B cell (primary cell): ENCODE data around the gene ANTXR1. TPM values are rescaled to one million over a fixed set of nuclear protein-coding genes. Genes with fewer than 3 reads are reported as not detected.

ENCODE experiments used
- ATAC-seq: fragments of 200-7000 bp; cut with Tn5 transposase; one replicate; pipeline ENCODE4 v1.10.0; 2021; ENCODE audit warnings: low read depth, mild to moderate bottlenecking, moderate number of reproducible peaks, moderate library complexity
- CTCF ChIA-PET: fragments of 350-600 bp; sonication (Branson Sonifier 250); formaldehyde crosslinking; loops from one replicate; lab custom pipeline; 2021; ENCODE audit warnings: antibody characterized with exemption, inconsistent platforms; lab: Charles Lee
- POLR2A ChIA-PET: fragments of 350-600 bp; sonication (Branson Sonifier 250); formaldehyde crosslinking; loops from one replicate; lab custom pipeline; 2021; ENCODE audit warnings: antibody characterized with exemption; lab: Charles Lee
- DNase-seq: peaks from one replicate; pipeline ENCODE4 v3.0.0; 2013
- H2AFZ ChIP-seq: 2 replicates; pipeline ENCODE4 v1.6.1; 2012; ENCODE audit warnings: mild to moderate bottlenecking, low read depth, low read length; ENCODE audit not compliant: insufficient read depth, poor library complexity, severe bottlenecking
- H3K27ac ChIP-seq, 2 donors: 1 replicate in 1 of 2; 2 replicates in 1 of 2; pipeline ENCODE4 v1.5.1; 2012 to 2013; ENCODE audit warnings: low read length in 2 of 2, mild to moderate bottlenecking in 2 of 2, moderate library complexity in 1 of 2
- H3K27me3 ChIP-seq, 4 experiments: fragments of 200-600 bp in 1 of 4; sonication (generic) in 1 of 4; replicated peaks in 1 of 4; 1 replicate in 2 of 4; 2 replicates in 2 of 4; pipeline versions ENCODE4 v1.6.1 to v1.7.0; 2013 to 2016; ENCODE audit warnings: low read length in 3 of 4, mild to moderate bottlenecking in 2 of 4, mixed read lengths in 1 of 4, moderate library complexity in 1 of 4; ENCODE audit not compliant: insufficient read depth in 4 of 4, control insufficient read depth in 3 of 4; ENCODE audit errors: control extremely low read depth in 1 of 4
- H3K36me3 ChIP-seq, 2 experiments: replicated peaks in 1 of 2; 1 replicate in 1 of 2; 2 replicates in 1 of 2; pipeline versions ENCODE4 v1.6.1 to v1.7.1; 2013; ENCODE audit warnings: low read length in 1 of 2; ENCODE audit not compliant: insufficient read depth in 2 of 2, control insufficient read depth in 1 of 2; ENCODE audit errors: control extremely low read depth in 1 of 2, extremely low read depth in 1 of 2
- H3K4me1 ChIP-seq, 2 donors: fragments of 200-600 bp in 1 of 2; sonication (generic) in 1 of 2; 1 replicate in 1 of 2; 2 replicates in 1 of 2; pipeline versions ENCODE4 v1.5.1 to v1.6.1; 2013 to 2017; ENCODE audit warnings: low read length in 2 of 2; ENCODE audit not compliant: control insufficient read depth in 2 of 2, insufficient read depth in 2 of 2
- H3K4me2 ChIP-seq: replicated peaks from 2 replicates; pipeline ENCODE3; 2012; ENCODE audit warnings: mild to moderate bottlenecking, low read depth, low read length; ENCODE audit not compliant: poor library complexity, severe bottlenecking
- H3K4me3 ChIP-seq, 5 experiments: fragments of 200-600 bp in 1 of 5; sonication (generic) in 1 of 5; 1 replicate in 3 of 5; 2 replicates in 2 of 5; pipeline versions ENCODE4 v1.5.1 to v1.7.0; 2011 to 2016; ENCODE audit warnings: low read length in 4 of 5, mild to moderate bottlenecking in 4 of 5, low read depth in 2 of 5, control low read depth in 1 of 5, moderate library complexity in 1 of 5; ENCODE audit not compliant: insufficient read depth in 1 of 5; ENCODE audit errors: control extremely low read depth in 1 of 5, extremely low read depth in 1 of 5
- H3K79me2 ChIP-seq: fragments of 200-600 bp; sonication (generic); one replicate; pipeline ENCODE4 v1.6.0; 2016; ENCODE audit warnings: low read length; ENCODE audit not compliant: control insufficient read depth, insufficient read depth
- H3K9ac ChIP-seq: fragments of 200-600 bp; sonication (generic); 2 replicates; pipeline ENCODE4 v1.6.1; 2017; ENCODE audit warnings: mild to moderate bottlenecking, low read length, moderate library complexity
- H3K9me3 ChIP-seq, 3 donors: one replicate each; pipeline versions ENCODE4 v1.6.1 to v1.7.1; 2013; ENCODE audit warnings: low read length in 2 of 3; ENCODE audit not compliant: control insufficient read depth in 2 of 3, insufficient read depth in 1 of 3; ENCODE audit errors: control extremely low read depth in 1 of 3
- H4K20me1 ChIP-seq: 2 replicates; pipeline ENCODE4 v1.6.0; 2012; ENCODE audit warnings: mild to moderate bottlenecking, low read length; ENCODE audit not compliant: insufficient read depth, control insufficient read depth, poor library complexity, severe bottlenecking
- H3K27ac Mint-ChIP-seq: one replicate; pipeline ENCODE4 v1.8.0; 2021; ENCODE audit warnings: mixed read lengths
- H3K27me3 Mint-ChIP-seq: one replicate; pipeline ENCODE4 v1.8.0; 2021; ENCODE audit warnings: mixed read lengths
- H3K4me1 Mint-ChIP-seq: one replicate; pipeline ENCODE4 v1.8.0; 2021; ENCODE audit warnings: mixed read lengths
- H3K4me3 Mint-ChIP-seq: one replicate; pipeline ENCODE4 v1.8.0; 2021; ENCODE audit warnings: mixed read lengths
- H3K9me3 Mint-ChIP-seq: one replicate; pipeline ENCODE4 v1.8.0; 2022; ENCODE audit warnings: mixed read lengths; ENCODE audit not compliant: insufficient read depth
- EZH2 ChIP-seq: IDR thresholded peaks from 2 replicates; pipeline ENCODE4 v1.6.1; 2012; ENCODE audit warnings: borderline replicate concordance, low read depth, mild to moderate bottlenecking, moderate library complexity, low read length; ENCODE audit not compliant: insufficient read depth, poor library complexity, severe bottlenecking
- WGBS: methylation state at CpG from one replicate; pipeline ENCODE4 v1.1.5; 2013; ENCODE audit warnings: missing lambda C conversion rate; ENCODE audit not compliant: insufficient coverage; 5-methylcytosine and 5-hydroxymethylcytosine counted together
- intact Hi-C: fragments of 100-400 bp; cut with micrococcal nuclease; formaldehyde crosslinking; loops from one replicate; pipeline ENCODE4 v1.10.0; 2022
- polyA plus RNA-seq: library from polyadenylated mRNA; depleted of rRNA; stranded (reverse); fragments of >200 nt; gene quantifications from 2 replicates; pipeline ENCODE4 v1.2.3, GENCODE V29; 2012
- total RNA-seq, 2 donors: library from RNA; stranded (reverse); fragments of 120-200 nt in 1 of 2; gene quantifications; 1 replicate in 1 of 2; 2 replicates in 1 of 2; pipeline versions ENCODE4 v1.2.3 to v1.2.4, GENCODE V29; 2013 to 2022
- TF ChIP-seq, protein P1 (sequence below): fragments of 200-600 bp; IDR thresholded peaks from one replicate; pipeline ENCODE4 v1.8.0; 2022; ENCODE audit warnings: antibody characterized with exemption, mild to moderate bottlenecking

ANTXR1 gene
- total and polyA plus RNA-seq, 2 donors (not counting 1 experiment from before 2014, with no cell fraction given) = not detected

DNA sequence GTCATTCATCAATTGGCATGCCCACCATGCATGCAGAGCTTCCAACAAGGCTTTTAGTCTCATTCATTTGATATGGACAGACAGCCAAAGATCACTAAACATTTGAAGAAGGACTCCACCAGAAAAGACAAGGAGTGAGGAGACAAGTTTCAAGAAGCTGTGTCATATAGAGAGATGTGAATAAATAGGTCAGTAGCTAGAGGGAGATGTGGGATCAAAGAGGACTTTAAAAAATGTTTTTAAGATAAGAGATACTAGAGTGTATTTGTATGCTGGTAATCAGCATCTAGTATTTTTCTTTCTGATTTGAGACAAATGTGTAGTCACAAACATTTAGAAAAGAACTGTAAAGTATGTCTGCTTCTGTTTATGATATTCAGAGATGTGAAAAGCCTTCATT is 48.5 kb downstream of the ANTXR1 start:
- ATAC-seq = no peak
- no peak for TF ChIP-seq EZH2
- TF ChIP-seq, protein P1, sequence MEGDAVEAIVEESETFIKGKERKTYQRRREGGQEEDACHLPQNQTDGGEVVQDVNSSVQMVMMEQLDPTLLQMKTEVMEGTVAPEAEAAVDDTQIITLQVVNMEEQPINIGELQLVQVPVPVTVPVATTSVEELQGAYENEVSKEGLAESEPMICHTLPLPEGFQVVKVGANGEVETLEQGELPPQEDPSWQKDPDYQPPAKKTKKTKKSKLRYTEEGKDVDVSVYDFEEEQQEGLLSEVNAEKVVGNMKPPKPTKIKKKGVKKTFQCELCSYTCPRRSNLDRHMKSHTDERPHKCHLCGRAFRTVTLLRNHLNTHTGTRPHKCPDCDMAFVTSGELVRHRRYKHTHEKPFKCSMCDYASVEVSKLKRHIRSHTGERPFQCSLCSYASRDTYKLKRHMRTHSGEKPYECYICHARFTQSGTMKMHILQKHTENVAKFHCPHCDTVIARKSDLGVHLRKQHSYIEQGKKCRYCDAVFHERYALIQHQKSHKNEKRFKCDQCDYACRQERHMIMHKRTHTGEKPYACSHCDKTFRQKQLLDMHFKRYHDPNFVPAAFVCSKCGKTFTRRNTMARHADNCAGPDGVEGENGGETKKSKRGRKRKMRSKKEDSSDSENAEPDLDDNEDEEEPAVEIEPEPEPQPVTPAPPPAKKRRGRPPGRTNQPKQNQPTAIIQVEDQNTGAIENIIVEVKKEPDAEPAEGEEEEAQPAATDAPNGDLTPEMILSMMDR = no peak
- no peak overlapping the region for H3K27ac ChIP-seq
- no peaks in the 10 kb centered on the region for H3K9me3 ChIP-seq
- H3K4me3 ChIP-seq = no peak overlapping the region
- Mint-ChIP-seq H3K4me1 (no peaks in the 10 kb centered on the region), H3K9me3 (peaks cover 3% of the 10 kb centered on the region), H3K27ac (no peak overlapping the region), H3K4me3 (no peak overlapping the region), H3K27me3 (peaks cover 50% of the 10 kb centered on the region)
- H2AFZ ChIP-seq = no peak overlapping the region
- no peak for DNase-seq
- ChIA-PET CTCF (interaction anchor here (0.5 kb wide), 1 partner anchor 888 kb away, joined by 6 read pairs; no protein-coding TSS in a partner anchor), POLR2A (no interaction called here)
- H3K9ac ChIP-seq = no peak overlapping the region
- H3K27me3 ChIP-seq = peaks cover 0 to 22% (median 12%) of the 10 kb centered on the region in 4 experiments
- no peaks in the 10 kb centered on the region for H4K20me1 ChIP-seq
- H3K4me1 ChIP-seq = no peaks in the 10 kb centered on the region
- intact Hi-C loops = no loop called here
- H3K36me3 ChIP-seq = no peaks in the 10 kb centered on the region
- H3K79me2 ChIP-seq = no peaks in the 10 kb centered on the region
- H3K4me2 ChIP-seq = no peak overlapping the region

DNA sequence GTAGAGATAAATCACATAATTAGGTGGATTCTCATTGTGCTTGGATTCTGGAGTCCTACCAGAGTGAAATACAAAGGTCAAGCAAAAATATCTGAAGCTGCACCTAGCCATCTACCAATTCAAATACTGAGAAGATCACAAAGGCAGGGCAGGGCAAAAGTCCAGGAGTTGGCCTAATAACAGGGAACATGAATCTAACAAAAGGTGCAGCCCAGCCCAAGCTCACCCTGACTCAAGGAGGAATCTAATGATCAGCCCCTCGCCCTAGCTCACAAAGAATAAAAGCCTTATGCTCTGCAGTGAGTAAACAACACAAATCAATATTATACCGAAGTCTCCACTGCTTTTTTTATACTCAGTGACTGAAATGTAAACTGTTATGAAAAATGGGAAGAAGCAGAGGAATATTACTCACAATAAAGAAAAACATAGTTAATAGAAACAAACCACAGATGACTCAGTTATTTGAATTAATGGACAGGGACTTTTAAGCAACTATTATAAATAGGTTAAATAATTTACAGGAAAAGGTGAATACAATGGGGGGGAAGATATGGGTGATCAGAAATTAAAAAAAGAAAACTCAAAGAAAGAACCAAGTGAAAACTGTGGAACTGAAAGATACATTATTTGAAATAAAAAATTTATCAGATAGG is 49.5 kb downstream of the ANTXR1 start:
- Histone ChIP-seq H3K27ac (no peak overlapping the region), H3K9me3 (no peaks in the 10 kb centered on the region), H3K9ac (no peak overlapping the region), H2AFZ (no peak overlapping the region), H3K27me3 (peaks cover 0 to 22% (median 13%) of the 10 kb centered on the region in 4 experiments), H4K20me1 (no peaks in the 10 kb centered on the region), H3K36me3 (no peaks in the 10 kb centered on the region), H3K4me1 (no peaks in the 10 kb centered on the region), H3K4me2 (no peak overlapping the region), H3K4me3 (no peak overlapping the region), H3K79me2 (no peaks in the 10 kb centered on the region)
- intact Hi-C loops = no loop called here
- POLR2A ChIA-PET = no interaction called here
- H3K9me3 Mint-ChIP-seq = peaks cover 3% of the 10 kb centered on the region
- no peaks in the 10 kb centered on the region for H3K4me1 Mint-ChIP-seq
- H3K4me3 Mint-ChIP-seq = no peak overlapping the region
- no peak for TF ChIP-seq EZH2
- TF ChIP-seq, protein P1 = no peak
- no peak for DNase-seq
- CTCF ChIA-PET = no interaction called here
- peaks cover 51% of the 10 kb centered on the region for H3K27me3 Mint-ChIP-seq
- H3K27ac Mint-ChIP-seq = no peak overlapping the region
- no peak for ATAC-seq
- no CpG with 5 or more reads among the region's 2 CpGs for WGBS
